Measurements from ENCODE around the gene PIGN.

DNA sequence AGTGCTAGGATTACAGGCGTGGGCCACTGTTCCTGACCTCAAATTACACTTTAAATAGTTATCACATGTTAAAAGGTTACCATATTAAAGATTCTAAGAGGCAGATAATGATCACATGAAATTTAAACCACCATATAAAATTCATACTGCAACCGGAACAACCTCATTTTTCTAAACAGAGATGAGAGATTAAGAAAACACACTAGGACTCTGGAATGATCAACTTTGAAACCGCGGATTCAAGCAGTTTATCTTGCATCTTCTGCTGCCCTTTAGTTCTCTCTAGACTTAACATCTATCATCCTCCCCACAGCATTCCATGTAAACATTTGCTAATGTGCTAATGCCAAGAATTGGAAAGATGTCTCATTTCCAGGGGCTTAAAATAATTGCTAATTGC lies 115.8 kb downstream of the PIGN start:
- TF ChIP-seq, protein P1, sequence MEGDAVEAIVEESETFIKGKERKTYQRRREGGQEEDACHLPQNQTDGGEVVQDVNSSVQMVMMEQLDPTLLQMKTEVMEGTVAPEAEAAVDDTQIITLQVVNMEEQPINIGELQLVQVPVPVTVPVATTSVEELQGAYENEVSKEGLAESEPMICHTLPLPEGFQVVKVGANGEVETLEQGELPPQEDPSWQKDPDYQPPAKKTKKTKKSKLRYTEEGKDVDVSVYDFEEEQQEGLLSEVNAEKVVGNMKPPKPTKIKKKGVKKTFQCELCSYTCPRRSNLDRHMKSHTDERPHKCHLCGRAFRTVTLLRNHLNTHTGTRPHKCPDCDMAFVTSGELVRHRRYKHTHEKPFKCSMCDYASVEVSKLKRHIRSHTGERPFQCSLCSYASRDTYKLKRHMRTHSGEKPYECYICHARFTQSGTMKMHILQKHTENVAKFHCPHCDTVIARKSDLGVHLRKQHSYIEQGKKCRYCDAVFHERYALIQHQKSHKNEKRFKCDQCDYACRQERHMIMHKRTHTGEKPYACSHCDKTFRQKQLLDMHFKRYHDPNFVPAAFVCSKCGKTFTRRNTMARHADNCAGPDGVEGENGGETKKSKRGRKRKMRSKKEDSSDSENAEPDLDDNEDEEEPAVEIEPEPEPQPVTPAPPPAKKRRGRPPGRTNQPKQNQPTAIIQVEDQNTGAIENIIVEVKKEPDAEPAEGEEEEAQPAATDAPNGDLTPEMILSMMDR (IDR thresholded peaks at IDR 0.05) = no peak
- TF ChIP-seq EP300 (IDR thresholded peaks at IDR 0.05) = no peak
- TF ChIP-seq POLR2A (IDR thresholded peaks at IDR 0.05) = no peak
- TF ChIP-seq POLR2AphosphoS5 (IDR thresholded peaks at IDR 0.05) = no peak
